Subcutaneous abdominal adipose tissue (tissue), 5 donors: ENCODE results near the gene ABCA4.

Experiments
- H3K27ac ChIP-seq: one replicate; pipeline ENCODE4 v1.7.0; 2013; ENCODE audit warnings: low read depth, mild to moderate bottlenecking, inconsistent platforms, low read length, moderate library complexity
- H3K27me3 ChIP-seq, 5 donors: one replicate each; pipeline ENCODE4 v1.7.0; 2013; ENCODE audit warnings: low read length in 5 of 5, inconsistent platforms in 1 of 5; ENCODE audit not compliant: control insufficient read depth in 5 of 5, insufficient read depth in 4 of 5
- H3K36me3 ChIP-seq, 5 donors: one replicate each; pipeline ENCODE4 v1.7.0; 2013; ENCODE audit warnings: low read length in 5 of 5; ENCODE audit not compliant: control insufficient read depth in 5 of 5, insufficient read depth in 5 of 5
- H3K4me1 ChIP-seq, 5 donors: one replicate each; pipeline ENCODE4 v1.7.0; 2013; ENCODE audit warnings: low read length in 5 of 5, mild to moderate bottlenecking in 3 of 5, moderate library complexity in 1 of 5; ENCODE audit not compliant: control insufficient read depth in 5 of 5, insufficient read depth in 5 of 5
- H3K4me3 ChIP-seq, 5 donors: one replicate each; pipeline ENCODE4 v1.7.0; 2013; ENCODE audit warnings: low read length in 5 of 5, low read depth in 1 of 5
- H3K9ac ChIP-seq, 5 donors: one replicate each; pipeline ENCODE4 v1.7.0; 2013; ENCODE audit warnings: low read length in 5 of 5, mild to moderate bottlenecking in 4 of 5, moderate library complexity in 3 of 5
- H3K9me3 ChIP-seq, 5 donors: one replicate each; pipeline ENCODE4 v1.7.0; 2013; ENCODE audit warnings: low read length in 5 of 5; ENCODE audit not compliant: control insufficient read depth in 5 of 5
- donor health status: healthy.
- donor health status: healthy.
- donor health status: healthy.
- donor health status: healthy.
- donor health status: healthy.

Gene ABCA4

DNA sequence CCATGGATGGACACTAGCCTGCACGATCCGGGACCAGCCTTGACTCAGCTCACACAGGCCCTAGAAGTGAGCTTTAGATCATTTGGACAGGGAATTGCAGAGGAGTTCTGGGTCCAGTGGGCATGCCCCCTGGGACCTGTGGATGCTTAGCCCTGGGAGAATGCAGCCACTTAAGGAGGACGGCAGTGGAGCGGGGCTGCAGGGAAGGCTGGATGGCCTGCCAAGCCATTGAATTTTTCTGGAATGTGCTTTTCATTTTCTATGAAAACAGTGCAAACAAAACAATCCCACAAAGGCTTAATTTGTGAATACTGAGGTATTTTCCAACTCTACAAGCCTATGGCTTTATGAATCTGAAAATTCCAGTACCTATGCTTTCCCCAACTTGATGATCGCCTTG is 131.3 kb downstream of the ABCA4 start:
- H3K4me1 ChIP-seq = no peaks in the 10 kb centered on the region
- H3K27ac ChIP-seq = no peak overlapping the region
- H3K9ac ChIP-seq = no peak overlapping the region
- H3K9me3 ChIP-seq = no peaks in the 10 kb centered on the region
- H3K36me3 ChIP-seq = no peaks in the 10 kb centered on the region
- H3K27me3 ChIP-seq = peaks cover 0 to 8% (median 3%) of the 10 kb centered on the region in 5 donors
- H3K4me3 ChIP-seq = no peak overlapping the region

- H3K36me3 ChIP-seq = no peaks in the 10 kb centered on the region
- no peak overlapping the region for H3K27ac ChIP-seq
- no peaks in the 10 kb centered on the region for H3K9me3 ChIP-seq
- peaks cover 0 to 7% (median 2%) of the 10 kb centered on the region in 5 donors for H3K27me3 ChIP-seq
- H3K4me1 ChIP-seq = no peaks in the 10 kb centered on the region
- H3K4me3 ChIP-seq = no peak overlapping the region
- no peak overlapping the region for H3K9ac ChIP-seq
Measured at GRCh38 chr1:93988634-93989350, 132.2 kb downstream of the ABCA4 start.

DNA sequence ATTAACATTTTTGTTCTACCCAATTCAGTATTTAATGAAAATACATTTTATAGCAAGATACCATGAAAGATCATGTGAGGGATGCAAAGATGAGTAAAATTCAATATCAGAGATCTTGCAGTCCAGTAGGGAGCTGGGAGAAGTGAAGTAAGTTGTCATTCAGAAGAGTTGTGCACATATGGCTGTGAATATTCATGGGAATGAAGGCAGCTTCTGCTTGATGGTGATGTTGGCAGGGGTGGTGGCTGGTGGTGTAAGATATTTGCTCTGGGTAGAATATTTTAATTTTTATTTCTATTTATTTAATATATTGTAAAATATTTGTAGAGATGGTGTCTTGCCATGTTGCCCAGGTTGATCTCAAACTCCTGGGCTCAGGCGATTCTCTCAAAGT is 139.7 kb downstream of the ABCA4 start:
- Histone ChIP-seq H3K4me1 (peaks cover 0 to 22% (median 15%) of the 10 kb centered on the region in 5 donors), H3K27me3 (peaks cover 0 to 3% (median 0%) of the 10 kb centered on the region in 5 donors)

DNA sequence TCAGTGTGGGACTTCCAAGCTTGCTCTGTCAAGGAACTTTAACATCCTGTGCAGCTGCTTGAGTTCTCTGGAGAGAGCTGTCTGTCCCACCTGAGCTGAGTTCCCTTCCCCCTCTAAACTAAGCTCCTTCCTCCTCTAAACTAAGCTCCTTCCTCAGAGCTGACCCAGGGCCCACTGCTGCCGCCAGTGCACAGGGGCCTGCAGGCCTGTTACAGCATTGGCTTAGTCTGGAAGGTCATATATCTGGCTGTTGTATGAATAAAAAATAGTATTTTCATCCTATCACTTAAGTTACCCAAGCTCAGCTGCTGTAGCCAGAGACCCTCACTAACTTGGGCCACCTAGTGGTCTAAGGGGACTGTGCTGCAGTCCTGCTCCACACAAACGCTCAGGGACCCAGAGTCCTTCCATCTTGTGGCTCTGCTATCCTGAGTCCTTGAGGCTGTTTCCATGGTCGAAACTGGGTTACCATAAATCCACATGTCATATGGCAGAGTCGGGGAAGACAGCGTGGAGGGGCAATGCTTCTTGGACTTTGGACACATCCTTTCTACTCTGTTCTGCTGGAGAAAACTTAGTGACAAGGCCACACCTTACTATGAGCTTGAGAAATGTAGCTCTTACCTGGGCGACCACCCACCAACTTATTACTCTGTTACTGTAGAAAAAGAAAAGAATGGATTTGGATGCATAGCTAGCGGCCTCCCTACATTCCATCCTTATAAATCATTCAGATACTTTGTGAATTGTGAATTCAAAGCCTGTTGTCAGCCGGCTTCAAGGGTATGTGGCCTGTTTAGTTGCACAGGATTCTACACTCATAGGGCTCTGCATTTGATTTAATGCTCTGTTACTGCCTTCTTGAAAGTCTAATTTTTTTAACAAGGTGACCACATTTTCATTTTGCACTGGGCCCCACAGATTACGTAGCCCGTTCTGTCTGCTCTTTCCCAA is 140.4 kb downstream of the ABCA4 start:
- Histone ChIP-seq H3K36me3 (no peaks in the 10 kb centered on the region), H3K27ac (peak overlapping the region; percentile 47), H3K9me3 (no peaks in the 10 kb centered on the region), H3K4me1 (peaks cover 0 to 22% (median 15%) of the 10 kb centered on the region in 5 donors), H3K9ac (no peak overlapping the region), H3K4me3 (no peak overlapping the region), H3K27me3 (peaks cover 0 to 3% (median 0%) of the 10 kb centered on the region in 5 donors)

More for the DNA sequence above, 139.7 kb downstream of the ABCA4 start:
- H3K4me3 ChIP-seq = no peak overlapping the region
- no peaks in the 10 kb centered on the region for H3K36me3 ChIP-seq
- no peaks in the 10 kb centered on the region for H3K9me3 ChIP-seq
- H3K9ac ChIP-seq = no peak overlapping the region
- no peak overlapping the region for H3K27ac ChIP-seq

DNA sequence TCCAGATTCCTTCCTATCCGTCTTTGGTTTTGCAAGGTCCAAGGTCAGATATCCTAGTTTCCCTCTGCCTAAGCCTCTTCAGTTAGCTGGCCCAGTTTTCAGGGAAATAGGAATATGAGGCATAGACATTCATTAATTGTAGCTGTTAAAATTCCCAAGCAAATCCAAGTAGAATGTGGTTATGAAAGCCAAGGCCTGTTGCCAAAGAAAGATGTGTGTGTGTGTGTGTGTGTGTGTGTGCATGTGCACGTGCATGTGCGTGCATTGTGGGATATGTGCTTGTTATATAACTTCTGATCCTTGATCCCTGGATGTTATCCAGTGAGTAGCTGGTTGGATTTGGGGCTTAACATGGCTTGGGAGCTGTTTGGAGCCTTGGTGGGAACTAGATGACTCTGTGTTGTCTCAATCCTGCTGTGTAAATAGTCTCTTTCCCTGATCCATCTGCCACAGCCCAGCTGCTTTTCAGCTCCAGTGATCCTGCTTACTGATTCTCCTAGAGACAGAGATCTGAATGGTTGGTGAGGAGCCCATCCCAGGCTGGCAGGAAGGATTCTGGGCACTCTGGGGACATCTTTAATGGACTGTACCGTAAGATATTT is 141.1 kb downstream of the ABCA4 start:
- Histone ChIP-seq H3K27ac (peak overlapping the region; percentile 47), H3K9ac (no peak overlapping the region), H3K9me3 (no peaks in the 10 kb centered on the region), H3K27me3 (peaks cover 0 to 3% (median 0%) of the 10 kb centered on the region in 5 donors), H3K4me3 (no peak overlapping the region), H3K4me1 (peaks cover 0 to 22% (median 15%) of the 10 kb centered on the region in 5 donors), H3K36me3 (no peaks in the 10 kb centered on the region)

DNA sequence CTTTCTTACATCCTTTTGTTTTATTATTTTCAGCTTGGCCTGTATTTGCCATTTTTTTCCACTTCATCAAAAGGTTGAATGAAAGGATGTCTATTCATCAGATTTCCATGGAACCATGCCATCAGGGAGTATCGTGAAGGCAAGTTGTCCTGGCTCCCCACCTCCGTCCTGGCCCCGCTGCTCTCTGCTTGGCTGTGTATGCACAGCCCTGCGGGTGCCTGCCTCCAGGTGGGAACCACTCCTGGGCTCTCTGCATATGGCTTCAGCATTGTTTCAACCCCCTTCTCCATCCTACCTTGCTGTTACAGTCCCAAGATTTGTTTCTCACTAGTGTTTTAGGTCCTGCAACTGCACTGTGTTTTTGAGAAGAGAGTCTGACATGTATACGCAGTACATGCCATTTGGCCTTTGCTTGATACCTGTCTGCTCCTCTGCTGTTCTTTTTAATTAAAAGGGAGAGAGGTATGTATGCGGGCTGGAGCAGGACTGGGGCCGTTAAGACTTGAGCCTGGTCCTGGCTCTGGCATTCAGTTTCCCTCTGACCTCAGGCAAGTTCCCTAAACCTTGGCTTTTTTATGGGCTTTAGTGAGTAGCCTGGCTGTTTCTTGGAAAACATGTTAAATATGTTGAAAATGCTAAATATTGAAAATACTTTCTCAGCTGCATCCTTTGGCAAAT is 141.8 kb downstream of the ABCA4 start:
- no peaks in the 10 kb centered on the region for H3K36me3 ChIP-seq
- H3K4me3 ChIP-seq = no peak overlapping the region
- peaks cover 0 to 22% (median 15%) of the 10 kb centered on the region in 5 donors for H3K4me1 ChIP-seq
- H3K9me3 ChIP-seq = no peaks in the 10 kb centered on the region
- no peak overlapping the region for H3K9ac ChIP-seq
- peak overlapping the region; percentile 47 for H3K27ac ChIP-seq
- peaks cover 0 to 3% (median 0%) of the 10 kb centered on the region in 5 donors for H3K27me3 ChIP-seq

DNA sequence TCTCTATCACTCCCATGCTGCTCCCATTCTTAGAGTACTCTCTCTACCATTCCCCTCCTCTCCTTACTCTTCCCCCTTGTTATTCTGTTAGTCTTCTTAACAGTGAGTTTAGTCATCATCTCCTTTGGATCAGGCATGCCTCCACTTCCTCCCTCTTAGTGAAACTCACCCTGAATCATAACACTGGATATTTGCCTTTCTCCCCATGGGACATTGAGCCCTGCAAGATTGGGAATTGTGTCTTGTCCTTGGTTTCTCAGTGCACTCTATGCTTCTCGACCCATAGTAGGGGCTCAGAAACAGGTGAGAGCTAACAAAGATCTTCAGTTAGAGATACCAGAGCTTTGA is 143.4 kb downstream of the ABCA4 start:
- H3K9ac ChIP-seq = no peak overlapping the region
- no peaks in the 10 kb centered on the region for H3K27me3 ChIP-seq
- H3K36me3 ChIP-seq = no peaks in the 10 kb centered on the region
- H3K9me3 ChIP-seq = no peaks in the 10 kb centered on the region
- H3K27ac ChIP-seq = no peak overlapping the region
- no peak overlapping the region for H3K4me3 ChIP-seq
- H3K4me1 ChIP-seq = peaks cover 0 to 22% (median 15%) of the 10 kb centered on the region in 5 donors

GRCh38 chr1:93976711-93977597 is 144.0 kb downstream of the ABCA4 start:
- Histone ChIP-seq H3K9me3 (no peaks in the 10 kb centered on the region), H3K4me1 (peaks cover 0 to 22% (median 15%) of the 10 kb centered on the region in 5 donors), H3K36me3 (no peaks in the 10 kb centered on the region), H3K27me3 (no peaks in the 10 kb centered on the region), H3K27ac (no peak overlapping the region), H3K4me3 (no peak overlapping the region), H3K9ac (no peak overlapping the region)

- Histone ChIP-seq H3K4me1 (peaks cover 0 to 22% (median 15%) of the 10 kb centered on the region in 5 donors), H3K4me3 (no peak overlapping the region), H3K9ac (no peak overlapping the region), H3K27ac (no peak overlapping the region), H3K36me3 (no peaks in the 10 kb centered on the region), H3K9me3 (no peaks in the 10 kb centered on the region), H3K27me3 (no peaks in the 10 kb centered on the region)
Measured at GRCh38 chr1:93976291-93976690, 144.7 kb downstream of the ABCA4 start.
